ENCODE measurements around the gene ZFP3.
"Not testable (repeated sequence)": the region's sequence is repeated elsewhere in the genome, so short reads cannot be mapped to it uniquely, and the experiment has no call there.

Gene ZFP3

GRCh38 chr17:5078106-5079028, at the start of gene ZFP3:
Gene ZFP3, plus strand, starts transcription at chr17:5078467. Its CDS starts 13,038 bp downstream, at chr17:5091505.
- H3K4me3 Mint-ChIP-seq = peak within 1 kb of the TSS in 2 of 3 experiments; percentile 44 to 52
- H3K36me3 Mint-ChIP-seq (ENCODE audit: low read depth) = no peaks in the 10 kb centered on the region
- TF ChIP-seq CTCF (IDR thresholded peaks at IDR 0.05; ENCODE audit: unreplicated experiment in 3 of 3) = no peak
- H3K9me3 Mint-ChIP-seq = peaks cover 3% of the 10 kb centered on the region
- peaks cover 3% of the 10 kb centered on the region for H3K27me3 Mint-ChIP-seq (ENCODE audit: low read depth)
- H3K27ac Mint-ChIP-seq = no peak within 1 kb of the TSS
- no peaks in the 10 kb centered on the region for H3K4me1 Mint-ChIP-seq

GRCh38 chr17:5030168-5030567, 48.1 kb upstream of the ZFP3 start:
- H3K27me3 Mint-ChIP-seq (ENCODE audit: low read depth) = peaks cover 41% of the 10 kb centered on the region
- H3K36me3 Mint-ChIP-seq (ENCODE audit: low read depth); H3K4me1 Mint-ChIP-seq; H3K9me3 Mint-ChIP-seq; H3K27ac Mint-ChIP-seq; H3K4me3 Mint-ChIP-seq: not testable (repeated sequence)

GRCh38 chr17:5031365-5032082, 46.7 kb upstream of the ZFP3 start:
- peak overlapping the region; percentile 67 to 82 (median 73) for H3K4me3 Mint-ChIP-seq
- H3K27me3 Mint-ChIP-seq (ENCODE audit: low read depth) = peaks cover 42% of the 10 kb centered on the region
- H3K4me1 Mint-ChIP-seq = peaks cover 6% of the 10 kb centered on the region
- TF ChIP-seq CTCF (IDR thresholded peaks at IDR 0.05; ENCODE audit: unreplicated experiment in 3 of 3) = peak; percentile 64 to 72 (median 70)
- no peaks in the 10 kb centered on the region for H3K9me3 Mint-ChIP-seq
- peak overlapping the region; percentile 24 to 77 (median 35) for H3K27ac Mint-ChIP-seq
- no peaks in the 10 kb centered on the region for H3K36me3 Mint-ChIP-seq (ENCODE audit: low read depth)

- no peak for TF ChIP-seq CTCF (IDR thresholded peaks at IDR 0.05; ENCODE audit: unreplicated experiment in 3 of 3)
- Mint-ChIP-seq H3K4me1 (peaks cover 6% of the 10 kb centered on the region), H3K27me3 (ENCODE audit: low read depth) (peaks cover 48% of the 10 kb centered on the region), H3K4me3 (no peak overlapping the region), H3K36me3 (ENCODE audit: low read depth) (no peaks in the 10 kb centered on the region), H3K9me3 (no peaks in the 10 kb centered on the region), H3K27ac (no peak overlapping the region)
Observed at GRCh38 chr17:5032865-5033264, 45.4 kb upstream of the ZFP3 start.

GRCh38 chr17:5033352-5034015, 44.8 kb upstream of the ZFP3 start:
- TF ChIP-seq CTCF (IDR thresholded peaks at IDR 0.05; ENCODE audit: unreplicated experiment in 3 of 3) = no peak
- no peak overlapping the region for H3K4me3 Mint-ChIP-seq

GRCh38 chr17:5034063-5034462, 44.2 kb upstream of the ZFP3 start:
- Mint-ChIP-seq H3K9me3 (no peaks in the 10 kb centered on the region), H3K4me3 (no peak overlapping the region), H3K36me3 (ENCODE audit: low read depth) (no peaks in the 10 kb centered on the region), H3K27ac (no peak overlapping the region), H3K4me1 (peaks cover 6% of the 10 kb centered on the region), H3K27me3 (ENCODE audit: low read depth) (peaks cover 48% of the 10 kb centered on the region)
- TF ChIP-seq CTCF (IDR thresholded peaks at IDR 0.05; ENCODE audit: unreplicated experiment in 3 of 3) = no peak

More at GRCh38 chr17:5033352-5034015, 44.8 kb upstream of the ZFP3 start:
- H3K36me3 Mint-ChIP-seq (ENCODE audit: low read depth) = no peaks in the 10 kb centered on the region
- H3K9me3 Mint-ChIP-seq = no peaks in the 10 kb centered on the region
- peaks cover 6% of the 10 kb centered on the region for H3K4me1 Mint-ChIP-seq
- no peak overlapping the region for H3K27ac Mint-ChIP-seq
- peaks cover 48% of the 10 kb centered on the region for H3K27me3 Mint-ChIP-seq (ENCODE audit: low read depth)

Data from nephron (organoid).